Bronchial epithelial cell (primary cell): ENCODE results near the gene GAPDHS. TPM values are rescaled to one million over a fixed set of nuclear protein-coding genes. Genes with fewer than 3 reads are reported as not detected.

ENCODE experiments used
- DNase-seq: peaks from one replicate; pipeline ENCODE4 v3.0.0-alpha.2; 2010; ENCODE audit warnings: low read depth
- FAIRE-seq: peaks from 2 replicates; lab custom pipeline; 2011; peaks lifted over from hg19 to GRCh38; lab: Jason Lieb, UNC
- H3K27me3 ChIP-seq: 2 replicates; pipeline ENCODE4 v1.5.1; 2011; ENCODE audit warnings: low read length; ENCODE audit not compliant: control insufficient read depth, insufficient read depth
- H3K36me3 ChIP-seq: 2 replicates; pipeline ENCODE4 v1.5.1; 2011; ENCODE audit warnings: low read length; ENCODE audit not compliant: control insufficient read depth, insufficient read depth
- H3K4me3 ChIP-seq: 2 replicates; pipeline ENCODE4 v1.5.1; 2011; ENCODE audit warnings: mild to moderate bottlenecking, low read depth, low read length, control low read depth
- CTCF ChIP-seq: IDR thresholded peaks from 2 replicates; pipeline ENCODE4 v1.5.1; 2011; ENCODE audit warnings: mild to moderate bottlenecking, moderate library complexity, low read length, control low read depth, inconsistent platforms; ENCODE audit not compliant: insufficient read depth, severe bottlenecking
- total RNA-seq: library from RNA; depleted of rRNA; stranded (reverse); fragments of >200 nt; gene quantifications from 2 replicates; pipeline ENCODE4 v1.2.1, GENCODE V29; 2014

The GAPDHS gene
- total RNA-seq, 1 donor from 2014 or later = not detected

- no peak for TF ChIP-seq CTCF
- no peak for FAIRE-seq
Measured at GRCh38 chr19:35524181-35524837, 8.9 kb upstream of the GAPDHS start.

GRCh38 chr19:35525873-35526272, 7.4 kb upstream of the GAPDHS start:
- no peak overlapping the region for H3K4me3 ChIP-seq
- no peaks in the 10 kb centered on the region for H3K36me3 ChIP-seq
- DNase-seq (no peak), FAIRE-seq (no peak)
- no peak for TF ChIP-seq CTCF
- H3K27me3 ChIP-seq = peaks cover 7% of the 10 kb centered on the region

More at GRCh38 chr19:35524181-35524837, 8.9 kb upstream of the GAPDHS start:
- H3K27me3 ChIP-seq = peaks cover 7% of the 10 kb centered on the region
- H3K4me3 ChIP-seq = no peak overlapping the region
- H3K36me3 ChIP-seq = no peaks in the 10 kb centered on the region
- DNase-seq = no peak

GRCh38 chr19:35528218-35529038, 4.8 kb upstream of the GAPDHS start, which contains the start of gene SBSN:
SBSN (minus strand) TSS chr19:35528311; CDS start chr19:35528281, 30 bp downstream.
- FAIRE-seq = no peak
- no peak for TF ChIP-seq CTCF
- Histone ChIP-seq H3K36me3 (no peaks in the 10 kb centered on the region), H3K4me3 (no peak within 1 kb of the TSS), H3K27me3 (peaks cover 11% of the 10 kb centered on the region)
- DNase-seq = peak; percentile 92

- no peak for TF ChIP-seq CTCF
- no peak for FAIRE-seq
- peak; percentile 12 for DNase-seq
- Histone ChIP-seq H3K27me3 (peaks cover 13% of the 10 kb centered on the region), H3K4me3 (no peak overlapping the region), H3K36me3 (no peaks in the 10 kb centered on the region)
Measured at GRCh38 chr19:35529241-35530218, 3.7 kb upstream of the GAPDHS start.

- FAIRE-seq = no peak
- H3K27me3 ChIP-seq = peaks cover 5% of the 10 kb centered on the region
- DNase-seq = peak; percentile 53
- no peaks in the 10 kb centered on the region for H3K36me3 ChIP-seq
- H3K4me3 ChIP-seq = no peak overlapping the region
- TF ChIP-seq CTCF = no peak
Measured at GRCh38 chr19:35531291-35531690, 2.0 kb upstream of the GAPDHS start.
